OCI-LY3 (cell line): ENCODE results near the gene ZSWIM5.
"Not testable (repeated sequence)": the region's sequence is repeated elsewhere in the genome, so short reads cannot be mapped to it uniquely, and the experiment has no call there.

Experiments
- EZH2phosphoT487 ChIP-seq: fragments of 200-600 bp; shearing (Covaris generic); IDR thresholded peaks from 2 replicates; pipeline ENCODE4 v1.6.1; 2018; ENCODE audit warnings: antibody characterized with exemption, mixed run types, low read depth
- TF ChIP-seq, protein P1 (sequence below): fragments of 200-600, 300-600 bp; sonication (generic); IDR thresholded peaks from 2 replicates; pipeline ENCODE4 v1.5.1; 2014; ENCODE audit warnings: antibody characterized with exemption, low read length, low read depth

DNA sequence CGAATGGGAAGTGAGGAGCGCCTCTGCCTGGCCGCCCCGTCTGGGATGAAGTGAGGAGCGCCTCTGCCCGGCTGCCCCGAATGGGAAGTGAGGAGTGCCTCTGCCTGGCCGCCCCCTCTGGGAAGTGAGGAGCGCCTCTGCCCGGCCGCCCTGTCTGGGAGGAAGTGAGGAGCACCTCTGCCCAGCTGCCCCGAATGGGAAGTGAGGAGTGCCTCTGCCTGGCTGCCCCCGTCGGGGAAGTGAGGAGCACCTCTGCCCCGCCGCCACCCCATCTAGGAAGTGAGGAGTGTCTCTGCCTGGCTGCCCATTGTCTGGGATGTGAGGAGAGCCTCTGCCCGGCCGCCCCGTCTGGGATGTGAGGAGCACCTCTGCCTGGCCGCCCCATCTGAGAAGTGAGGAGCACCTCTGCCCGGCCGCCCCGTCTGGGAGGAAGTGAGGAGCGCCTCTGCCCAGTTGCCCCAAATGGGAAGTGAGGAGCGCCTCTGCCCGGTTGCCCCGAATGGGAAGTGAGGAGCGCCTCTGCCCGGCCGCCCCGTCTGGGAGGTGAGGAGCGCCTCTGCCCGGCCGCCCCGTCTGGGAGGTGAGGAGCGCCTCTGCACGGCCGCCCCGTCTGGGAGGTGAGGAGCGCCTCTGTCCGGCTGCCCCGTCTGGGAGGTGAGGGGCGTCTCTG, 100.8 kb downstream of the ZSWIM5 start:
- TF ChIP-seq, protein P1, sequence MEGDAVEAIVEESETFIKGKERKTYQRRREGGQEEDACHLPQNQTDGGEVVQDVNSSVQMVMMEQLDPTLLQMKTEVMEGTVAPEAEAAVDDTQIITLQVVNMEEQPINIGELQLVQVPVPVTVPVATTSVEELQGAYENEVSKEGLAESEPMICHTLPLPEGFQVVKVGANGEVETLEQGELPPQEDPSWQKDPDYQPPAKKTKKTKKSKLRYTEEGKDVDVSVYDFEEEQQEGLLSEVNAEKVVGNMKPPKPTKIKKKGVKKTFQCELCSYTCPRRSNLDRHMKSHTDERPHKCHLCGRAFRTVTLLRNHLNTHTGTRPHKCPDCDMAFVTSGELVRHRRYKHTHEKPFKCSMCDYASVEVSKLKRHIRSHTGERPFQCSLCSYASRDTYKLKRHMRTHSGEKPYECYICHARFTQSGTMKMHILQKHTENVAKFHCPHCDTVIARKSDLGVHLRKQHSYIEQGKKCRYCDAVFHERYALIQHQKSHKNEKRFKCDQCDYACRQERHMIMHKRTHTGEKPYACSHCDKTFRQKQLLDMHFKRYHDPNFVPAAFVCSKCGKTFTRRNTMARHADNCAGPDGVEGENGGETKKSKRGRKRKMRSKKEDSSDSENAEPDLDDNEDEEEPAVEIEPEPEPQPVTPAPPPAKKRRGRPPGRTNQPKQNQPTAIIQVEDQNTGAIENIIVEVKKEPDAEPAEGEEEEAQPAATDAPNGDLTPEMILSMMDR: not testable (repeated sequence)
- TF ChIP-seq EZH2phosphoT487: not testable (repeated sequence)
